GM12872 (cell line): ENCODE measurements around the gene PRKCH.

Experiments
- TF ChIP-seq, protein P1 (sequence below): IDR thresholded peaks from 3 replicates; pipeline ENCODE4 v1.5.1; 2011; ENCODE audit warnings: low read depth, mild to moderate bottlenecking, low read length, moderate library complexity; ENCODE audit not compliant: insufficient read depth

The PRKCH gene

DNA sequence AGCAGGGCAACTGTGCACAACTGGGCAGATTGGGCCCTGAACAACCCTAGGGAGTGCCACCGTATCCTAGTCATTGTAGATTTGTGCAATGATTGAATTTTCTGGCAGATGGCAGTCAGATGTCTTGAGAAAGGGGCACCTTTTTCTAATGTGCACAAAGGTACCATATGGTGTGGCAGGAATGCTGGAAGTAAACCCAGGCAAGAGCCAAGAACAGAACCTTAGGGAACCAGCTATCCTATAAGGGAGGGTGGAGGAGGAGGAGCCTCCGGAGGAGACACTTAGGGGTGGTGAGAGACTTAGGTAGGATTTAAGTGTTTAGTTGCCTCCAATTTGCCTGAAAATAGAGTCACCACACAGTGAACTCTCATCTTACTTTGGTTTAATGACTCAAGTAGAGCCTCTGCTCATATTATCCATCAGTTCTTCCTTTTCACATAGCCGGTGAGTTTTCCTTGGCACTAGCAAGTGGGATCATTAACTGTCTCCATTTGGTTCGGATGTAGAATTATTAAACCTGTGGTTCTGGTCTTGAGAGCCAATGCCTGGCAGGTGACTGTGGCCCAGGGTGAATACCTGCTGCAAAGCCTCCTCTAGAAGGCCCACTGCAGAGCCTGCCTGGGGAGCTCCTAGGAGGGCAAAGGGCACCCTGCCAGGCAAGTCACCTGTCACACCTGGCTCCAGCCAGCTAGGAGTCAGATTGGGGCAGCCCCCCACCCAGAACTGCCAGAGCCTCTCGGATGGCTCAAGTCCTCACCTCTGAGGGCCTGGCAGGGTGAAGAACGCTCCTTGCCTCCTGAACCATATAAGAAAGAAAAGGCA lies 189.6 kb downstream of the PRKCH start:
- TF ChIP-seq, protein P1, sequence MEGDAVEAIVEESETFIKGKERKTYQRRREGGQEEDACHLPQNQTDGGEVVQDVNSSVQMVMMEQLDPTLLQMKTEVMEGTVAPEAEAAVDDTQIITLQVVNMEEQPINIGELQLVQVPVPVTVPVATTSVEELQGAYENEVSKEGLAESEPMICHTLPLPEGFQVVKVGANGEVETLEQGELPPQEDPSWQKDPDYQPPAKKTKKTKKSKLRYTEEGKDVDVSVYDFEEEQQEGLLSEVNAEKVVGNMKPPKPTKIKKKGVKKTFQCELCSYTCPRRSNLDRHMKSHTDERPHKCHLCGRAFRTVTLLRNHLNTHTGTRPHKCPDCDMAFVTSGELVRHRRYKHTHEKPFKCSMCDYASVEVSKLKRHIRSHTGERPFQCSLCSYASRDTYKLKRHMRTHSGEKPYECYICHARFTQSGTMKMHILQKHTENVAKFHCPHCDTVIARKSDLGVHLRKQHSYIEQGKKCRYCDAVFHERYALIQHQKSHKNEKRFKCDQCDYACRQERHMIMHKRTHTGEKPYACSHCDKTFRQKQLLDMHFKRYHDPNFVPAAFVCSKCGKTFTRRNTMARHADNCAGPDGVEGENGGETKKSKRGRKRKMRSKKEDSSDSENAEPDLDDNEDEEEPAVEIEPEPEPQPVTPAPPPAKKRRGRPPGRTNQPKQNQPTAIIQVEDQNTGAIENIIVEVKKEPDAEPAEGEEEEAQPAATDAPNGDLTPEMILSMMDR, result no peak

- TF ChIP-seq, protein P1, result no peak
Measured at GRCh38 chr14:61511558-61511948, 190.2 kb downstream of the PRKCH start.

GRCh38 chr14:61512026-61512834 lies 190.9 kb downstream of the PRKCH start:
- TF ChIP-seq, protein P1, result no peak

GRCh38 chr14:61513986-61514830 lies 192.8 kb downstream of the PRKCH start:
- TF ChIP-seq, protein P1, result no peak

DNA sequence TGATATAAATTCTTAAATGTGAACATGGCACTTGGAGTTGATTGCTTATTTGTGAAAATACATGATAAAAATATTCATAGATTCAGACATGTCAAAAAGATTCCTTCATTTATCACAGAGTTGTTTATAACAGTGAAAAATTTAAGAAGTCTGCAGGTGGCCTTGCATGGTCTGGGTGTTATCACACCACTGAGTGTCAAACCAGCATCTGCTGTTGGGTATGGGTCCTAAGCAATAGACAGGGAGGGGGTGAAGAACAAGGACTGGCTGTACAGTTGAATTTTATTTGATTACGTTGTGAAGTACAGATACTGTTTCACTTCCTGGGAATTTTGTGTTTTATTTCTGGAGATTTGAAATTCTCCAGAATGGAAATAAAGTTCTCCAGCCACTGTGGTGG lies 193.5 kb downstream of the PRKCH start:
- TF ChIP-seq, protein P1, result no peak

GRCh38 chr14:61515436-61516117 lies 194.2 kb downstream of the PRKCH start:
- TF ChIP-seq, protein P1, result no peak
